Esophagus squamous epithelium (tissue), 4 donors: ENCODE measurements around the gene GLB1L2.

ENCODE experiments used
- CTCF ChIP-seq, 6 experiments: fragments of 450-650 bp in 4 of 6; fragments of 200-600 bp in 2 of 6; sonication (generic) in 2 of 6; IDR thresholded peaks; one replicate each; pipeline ENCODE4 v1.5.1; 2016 to 2019; ENCODE audit warnings: antibody characterized with exemption in 6 of 6, mild to moderate bottlenecking in 4 of 6, moderate library complexity in 4 of 6
- POLR2A ChIP-seq, 4 donors: fragments of 450-650 bp; IDR thresholded peaks; one replicate each; pipeline ENCODE4 v1.6.1; 2017; ENCODE audit warnings: antibody characterized with exemption in 4 of 4, mild to moderate bottlenecking in 4 of 4, moderate library complexity in 3 of 4

GRCh38 chr11:134399293-134399654, 67.5 kb downstream of the GLB1L2 start:
- TF ChIP-seq CTCF (IDR thresholded peaks at IDR 0.05) (no peak), POLR2A (IDR thresholded peaks at IDR 0.05) (no peak)
